H9 (cell line): ENCODE data around the gene ADPRH. TPM values are rescaled to one million over a fixed set of nuclear protein-coding genes. Genes with fewer than 3 reads are reported as not detected.
A peak's percentile ranks its signal among the peaks of the same experiment; 100 is the strongest.
"Not testable (repeated sequence)": the region's sequence is repeated elsewhere in the genome, so short reads cannot be mapped to it uniquely, and the experiment has no call there.

Experiments
- DNase-seq: peaks from one replicate; pipeline ENCODE4 v3.0.0-alpha.2; 2017
- H2AFZ ChIP-seq: one replicate; pipeline ENCODE4 v1.6.1; 2013; ENCODE audit warnings: mild to moderate bottlenecking, low read length, control low read depth, moderate library complexity
- H2AK5ac ChIP-seq: 2 replicates; pipeline ENCODE4 v1.6.1; 2013; ENCODE audit warnings: low read length, control low read depth, mixed read lengths; ENCODE audit not compliant: insufficient read length
- H2BK120ac ChIP-seq: one replicate; pipeline ENCODE4 v1.6.1; 2013; ENCODE audit warnings: low read depth, mild to moderate bottlenecking, low read length, control low read depth, inconsistent platforms; ENCODE audit not compliant: poor library complexity, severe bottlenecking
- H2BK12ac ChIP-seq: 2 replicates; pipeline ENCODE4 v1.6.1; 2013; ENCODE audit warnings: low read length, control low read depth, mixed read lengths, low read depth; ENCODE audit not compliant: insufficient read length
- H2BK15ac ChIP-seq: 2 replicates; pipeline ENCODE4 v1.6.1; 2013; ENCODE audit warnings: low read depth, low read length, control low read depth
- H2BK20ac ChIP-seq: one replicate; pipeline ENCODE4 v1.6.1; 2013; ENCODE audit warnings: low read depth, mild to moderate bottlenecking, low read length, control low read depth, inconsistent platforms; ENCODE audit not compliant: poor library complexity, severe bottlenecking
- H2BK5ac ChIP-seq: 2 replicates; pipeline ENCODE4 v1.6.1; 2013; ENCODE audit warnings: low read length, control low read depth, mixed read lengths; ENCODE audit not compliant: insufficient read length
- H3K14ac ChIP-seq: 2 replicates; pipeline ENCODE4 v1.6.1; 2013; ENCODE audit warnings: low read length, control low read depth; ENCODE audit not compliant: insufficient read depth
- H3K18ac ChIP-seq: 2 replicates; pipeline ENCODE4 v1.6.1; 2013; ENCODE audit warnings: low read depth, mild to moderate bottlenecking, mixed read lengths, low read length, control low read depth; ENCODE audit not compliant: insufficient read length
- H3K23ac ChIP-seq: 2 replicates; pipeline ENCODE4 v1.6.1; 2013; ENCODE audit warnings: low read length, control low read depth, mixed read lengths, low read depth; ENCODE audit not compliant: insufficient read length
- H3K23me2 ChIP-seq: 2 replicates; pipeline ENCODE4 v1.6.1; 2013; ENCODE audit warnings: low read depth, mild to moderate bottlenecking, mixed read lengths, low read length, control low read depth; ENCODE audit not compliant: insufficient read length, poor library complexity, severe bottlenecking
- H3K27ac ChIP-seq: 2 replicates; pipeline ENCODE4 v1.5.1; 2013; ENCODE audit warnings: low read length, control low read depth, mixed read lengths, low read depth; ENCODE audit not compliant: insufficient read length
- H3K27me3 ChIP-seq: 2 replicates; pipeline ENCODE4 v1.6.1; 2013; ENCODE audit warnings: low read length, control low read depth, inconsistent platforms; ENCODE audit not compliant: insufficient read depth
- H3K4ac ChIP-seq: 2 replicates; pipeline ENCODE4 v1.6.1; 2013; ENCODE audit warnings: low read depth, mild to moderate bottlenecking, control low read depth, inconsistent platforms, low read length, moderate library complexity
- H3K4me1 ChIP-seq: 2 replicates; pipeline ENCODE4 v1.6.1; 2013; ENCODE audit warnings: low read length, control low read depth, inconsistent platforms; ENCODE audit not compliant: insufficient read depth
- H3K4me2 ChIP-seq: 2 replicates; pipeline ENCODE4 v1.6.1; 2013; ENCODE audit warnings: low read length, control low read depth, mixed read lengths; ENCODE audit not compliant: insufficient read length, insufficient read depth
- H3K56ac ChIP-seq: 2 replicates; pipeline ENCODE4 v1.6.1; 2013; ENCODE audit warnings: low read depth, mild to moderate bottlenecking, mixed read lengths, low read length, control low read depth; ENCODE audit not compliant: insufficient read length
- H3K79me1 ChIP-seq: 2 replicates; pipeline ENCODE4 v1.6.1; 2013; ENCODE audit warnings: low read depth, mild to moderate bottlenecking, moderate library complexity, low read length, control low read depth, inconsistent platforms; ENCODE audit not compliant: insufficient read depth, poor library complexity, severe bottlenecking
- H3K79me2 ChIP-seq: 2 replicates; pipeline ENCODE4 v1.6.1; 2013; ENCODE audit warnings: low read length, control low read depth, inconsistent platforms; ENCODE audit not compliant: insufficient read depth
- H3K9ac ChIP-seq: 2 replicates; pipeline ENCODE4 v1.6.1; 2013; ENCODE audit warnings: low read length, control low read depth, mixed read lengths; ENCODE audit not compliant: insufficient read length; ENCODE audit errors: extremely low read depth
- H3K9me3 ChIP-seq: one replicate; pipeline ENCODE4 v1.6.1; 2013; ENCODE audit warnings: low read depth, low read length, inconsistent platforms; ENCODE audit not compliant: control insufficient read depth
- H3T11ph ChIP-seq: one replicate; pipeline ENCODE4 v1.6.1; 2013; ENCODE audit warnings: mild to moderate bottlenecking, low read length, control low read depth, inconsistent platforms
- H4K20me1 ChIP-seq: one replicate; pipeline ENCODE4 v1.6.1; 2013; ENCODE audit not compliant: control insufficient read depth, insufficient read length, insufficient read depth
- H4K5ac ChIP-seq: 2 replicates; pipeline ENCODE4 v1.6.1; 2013; ENCODE audit warnings: low read depth, mild to moderate bottlenecking, mixed read lengths, low read length, control low read depth; ENCODE audit not compliant: insufficient read length
- H4K8ac ChIP-seq: replicated peaks from 2 replicates; pipeline ENCODE4 v1.6.1; 2013; ENCODE audit warnings: low read length, control low read depth, mixed read lengths, low read depth; ENCODE audit not compliant: insufficient read length
- H4K91ac ChIP-seq: 2 replicates; pipeline ENCODE4 v1.6.1; 2013; ENCODE audit warnings: low read depth, mild to moderate bottlenecking, moderate library complexity, mixed read lengths, low read length, control low read depth; ENCODE audit not compliant: insufficient read length
- H3K27ac Mint-ChIP-seq, 3 experiments: 2 replicates in 2 of 3; 3 replicates in 1 of 3; pipeline ENCODE4 v1.8.0; 2020 to 2021; ENCODE audit warnings: mixed read lengths in 3 of 3, mild to moderate bottlenecking in 1 of 3, moderate library complexity in 1 of 3
- H3K27me3 Mint-ChIP-seq: 2 replicates; pipeline ENCODE4 v1.8.0; 2021; ENCODE audit warnings: low read depth, mild to moderate bottlenecking, moderate library complexity, mixed read lengths
- H3K36me3 Mint-ChIP-seq, 3 experiments: 2 replicates in 2 of 3; 3 replicates in 1 of 3; pipeline ENCODE4 v1.8.0; 2020 to 2021; ENCODE audit warnings: low read depth in 3 of 3, mixed read lengths in 3 of 3; ENCODE audit not compliant: insufficient read depth in 1 of 3
- H3K4me1 Mint-ChIP-seq, 2 experiments: 2 replicates each; pipeline ENCODE4 v1.8.0; 2020; ENCODE audit warnings: mixed read lengths in 2 of 2
- H3K4me3 Mint-ChIP-seq, 2 experiments: 2 replicates in 1 of 2; 3 replicates in 1 of 2; pipeline ENCODE4 v1.8.0; 2020 to 2021; ENCODE audit warnings: mild to moderate bottlenecking in 2 of 2, mixed read lengths in 2 of 2, moderate library complexity in 1 of 2
- H3K9me3 Mint-ChIP-seq, 2 experiments: 2 replicates in 1 of 2; 3 replicates in 1 of 2; pipeline ENCODE4 v1.8.0; 2020; ENCODE audit warnings: mild to moderate bottlenecking in 2 of 2, mixed read lengths in 2 of 2, moderate library complexity in 1 of 2
- CTCF ChIP-seq: fragments of 200-600 bp; sonication (generic); conservative IDR thresholded peaks from 3 replicates; pipeline ENCODE4 v1.8.0; 2021; ENCODE audit warnings: antibody characterized with exemption, mild to moderate bottlenecking
- WGBS: extraction: QIAGEN DNeasy Blood & Tissue Kit; methylation state at CpG from one replicate; pipeline ENCODE4 v1.1.7; 2013; ENCODE audit warnings: missing lambda C conversion rate, low lambda C conversion rate, mixed read lengths; ENCODE audit not compliant: insufficient read length; ENCODE audit errors: extremely low coverage; 5-methylcytosine and 5-hydroxymethylcytosine counted together
- total RNA-seq: library from RNA; stranded (reverse); gene quantifications from 2 replicates; pipeline ENCODE4 v1.2.1, GENCODE V29; 2021

The ADPRH gene
- total RNA-seq, 1 experiment from 2014 or later = 3.1 TPM

- no peak overlapping the region for H3K4me2 ChIP-seq
- no peaks in the 10 kb centered on the region for H4K20me1 ChIP-seq
- H4K91ac ChIP-seq = no peak overlapping the region
- DNase-seq = peak; percentile 30
- Mint-ChIP-seq H3K27me3 (peaks cover 2% of the 10 kb centered on the region), H3K27ac (no peak overlapping the region), H3K4me1 (peaks cover 3 to 10% of the 10 kb centered on the region in 2 experiments; a peak in 2 of 4 replicates), H3K4me3 (no peak overlapping the region), H3K9me3 (no peaks in the 10 kb centered on the region), H3K36me3 (no peaks in the 10 kb centered on the region)
- H3K9me3 ChIP-seq = no peaks in the 10 kb centered on the region
- no peaks in the 10 kb centered on the region for H3K79me2 ChIP-seq
- no peak overlapping the region for H2BK15ac ChIP-seq
- no peaks in the 10 kb centered on the region for H3K23me2 ChIP-seq
- H2AK5ac ChIP-seq = no peak overlapping the region
- WGBS = no CpG with 5 or more reads among the region's 5 CpGs
- H2BK120ac ChIP-seq = no peak overlapping the region
- no peak overlapping the region for H3K27ac ChIP-seq
- no peak overlapping the region for H3T11ph ChIP-seq
- H3K27me3 ChIP-seq = no peaks in the 10 kb centered on the region
- no peaks in the 10 kb centered on the region for H3K4me1 ChIP-seq
- H3K4ac ChIP-seq = no peak overlapping the region
- H3K9ac ChIP-seq = no peak overlapping the region
- no peak overlapping the region for H3K23ac ChIP-seq
- no peaks in the 10 kb centered on the region for H3K79me1 ChIP-seq
- H2BK12ac ChIP-seq = no peak overlapping the region
- no peak overlapping the region for H3K56ac ChIP-seq
- no peak overlapping the region for H2BK20ac ChIP-seq
- no peak overlapping the region for H4K5ac ChIP-seq
- no peak for TF ChIP-seq CTCF
- H2AFZ ChIP-seq = no peak overlapping the region
- no peak overlapping the region for H2BK5ac ChIP-seq
- no peak overlapping the region for H3K14ac ChIP-seq
- H3K18ac ChIP-seq = no peak overlapping the region
- H4K8ac ChIP-seq = no peak overlapping the region
Observed at GRCh38 chr3:119551598-119551997, 27.7 kb upstream of the ADPRH start.

GRCh38 chr3:119552928-119553327 is 26.4 kb upstream of the ADPRH start:
- not testable (repeated sequence) for H3K79me2 ChIP-seq, H3K9me3 Mint-ChIP-seq, H3K4me2 ChIP-seq, H3K9ac ChIP-seq, H2BK12ac ChIP-seq, H3K18ac ChIP-seq, H3K9me3 ChIP-seq, H2BK20ac ChIP-seq, H3K27ac ChIP-seq, H2BK5ac ChIP-seq, H3K27me3 ChIP-seq, H3K4ac ChIP-seq, H3T11ph ChIP-seq, H4K20me1 ChIP-seq, H3K23ac ChIP-seq, H3K4me1 ChIP-seq, H2BK15ac ChIP-seq, H3K36me3 Mint-ChIP-seq, H3K4me1 Mint-ChIP-seq, H3K4me3 Mint-ChIP-seq, H3K23me2 ChIP-seq, H4K5ac ChIP-seq, H2AFZ ChIP-seq, H3K27me3 Mint-ChIP-seq, H4K8ac ChIP-seq, H3K14ac ChIP-seq, H2AK5ac ChIP-seq, H3K56ac ChIP-seq, H3K27ac Mint-ChIP-seq, H3K79me1 ChIP-seq, H4K91ac ChIP-seq, DNase-seq, H2BK120ac ChIP-seq
- WGBS = no CpG with 5 or more reads among the region's 6 CpGs
